ENCODE results near the gene ZNF506.
"Not testable (repeated sequence)": the region's sequence is repeated elsewhere in the genome, so short reads cannot be mapped to it uniquely, and the experiment has no call there.

ZNF506 gene

GRCh38 chr19:19781791-19782190 lies 39.8 kb downstream of the ZNF506 start:
- not testable (repeated sequence) for DNase-seq (ENCODE audit: low read depth in 3 of 3)

GRCh38 chr19:19778666-19779065 lies 42.9 kb downstream of the ZNF506 start:
- no peak for DNase-seq (ENCODE audit: low read depth in 3 of 3)

DNA sequence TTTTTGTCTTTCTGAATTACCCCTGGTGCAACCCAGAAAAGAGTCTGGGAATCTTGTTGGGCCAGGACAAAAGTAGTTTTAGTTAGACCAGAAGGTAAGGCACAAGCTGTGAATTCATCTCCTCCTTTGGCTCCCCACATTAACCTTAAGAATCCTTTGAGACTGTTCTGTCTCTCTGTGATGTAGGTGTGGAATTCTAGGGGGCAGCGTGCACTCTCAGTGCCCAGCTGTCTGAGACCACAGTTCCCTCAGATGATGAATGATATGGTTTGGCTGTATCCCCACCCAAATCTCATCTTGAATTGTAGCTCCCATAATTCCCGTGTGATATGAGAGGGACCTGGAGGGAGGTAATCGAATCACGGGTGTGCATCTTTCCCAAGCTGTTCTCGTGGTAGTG lies 43.9 kb downstream of the ZNF506 start:
- no peak for DNase-seq (ENCODE audit: low read depth in 3 of 3)

DNA sequence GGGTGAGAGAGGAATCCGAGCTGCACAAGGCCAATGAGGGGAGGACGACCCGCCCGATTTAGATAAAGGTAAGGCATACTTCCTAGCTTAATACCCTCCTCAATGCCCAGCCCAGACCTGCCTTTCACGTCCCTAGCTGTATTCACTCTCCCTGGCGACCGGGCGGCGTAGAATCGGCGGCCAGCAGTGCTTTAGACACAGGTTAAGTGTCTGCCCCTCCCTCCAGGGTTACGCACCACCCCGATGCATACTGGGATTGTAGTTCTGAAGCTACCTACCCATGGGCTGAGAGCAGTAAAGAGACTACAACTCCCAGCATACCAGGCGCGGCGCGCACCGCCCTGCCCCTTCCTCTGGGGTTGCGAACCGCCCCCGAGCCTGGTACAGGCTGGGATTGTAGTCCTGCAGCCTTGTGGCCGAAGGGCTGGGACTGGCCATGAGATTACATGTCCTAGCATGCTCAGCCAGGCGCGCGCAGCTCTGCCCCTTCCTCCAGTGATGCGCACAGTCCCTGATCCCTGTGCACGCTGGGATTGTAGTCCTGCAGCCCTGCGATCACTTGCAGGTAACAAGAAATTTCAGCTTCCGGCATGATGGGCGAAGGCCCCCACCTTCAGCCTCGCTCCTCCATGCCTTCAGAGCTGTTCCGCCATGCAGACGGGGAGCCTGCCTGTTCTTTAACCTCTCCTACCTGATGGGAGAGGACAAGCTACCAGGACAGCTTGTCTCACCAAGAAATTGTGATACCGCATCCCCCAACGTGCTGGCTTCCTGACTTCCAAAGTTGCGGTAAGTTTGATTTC lies 45.1 kb downstream of the ZNF506 start:
- peak; percentile 79 to 92 (median 84) for DNase-seq (ENCODE audit: low read depth in 3 of 3)

DNA sequence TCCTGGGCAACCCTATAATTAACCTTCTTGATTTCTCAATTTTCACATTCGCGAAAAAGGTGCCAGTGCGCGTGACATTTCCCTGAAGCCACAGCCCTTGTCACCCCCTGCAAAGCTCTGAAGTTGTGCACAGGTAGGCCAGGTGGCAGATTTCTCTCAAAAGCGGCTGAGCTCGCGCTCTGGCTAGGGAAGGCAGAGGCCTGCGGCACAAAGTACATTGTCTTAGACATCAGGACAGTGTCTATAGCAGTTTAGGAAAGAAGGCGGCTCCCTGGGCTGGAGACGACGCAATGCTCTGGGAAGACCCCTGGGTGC lies 45.7 kb downstream of the ZNF506 start:
- no peak for DNase-seq (ENCODE audit: low read depth in 3 of 3)

- no peak for DNase-seq (ENCODE audit: low read depth in 3 of 3)
Measured at GRCh38 chr19:19774354-19775033, 47.1 kb downstream of the ZNF506 start.

DNA sequence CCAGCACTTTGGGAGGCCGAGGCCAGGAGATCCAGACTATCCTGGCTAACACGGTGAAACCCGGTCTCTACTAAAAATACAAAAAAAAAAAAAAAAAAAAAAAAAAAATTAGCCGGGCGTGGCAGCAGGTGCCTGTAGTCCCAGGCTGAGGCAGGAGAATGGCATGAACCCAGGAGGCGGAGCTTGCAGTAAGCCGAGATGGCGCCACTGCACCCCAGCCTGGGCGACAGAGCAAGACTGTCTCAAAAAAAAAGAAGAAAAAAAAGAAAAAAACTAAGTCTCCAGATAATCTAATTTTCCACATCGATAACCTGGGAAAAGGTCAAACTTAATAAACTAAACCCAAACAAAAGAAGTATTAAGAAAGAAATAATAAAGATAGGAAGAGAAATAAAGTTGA lies 49.6 kb downstream of the ZNF506 start:
- DNase-seq (ENCODE audit: low read depth in 3 of 3), result not testable (repeated sequence)

DNA sequence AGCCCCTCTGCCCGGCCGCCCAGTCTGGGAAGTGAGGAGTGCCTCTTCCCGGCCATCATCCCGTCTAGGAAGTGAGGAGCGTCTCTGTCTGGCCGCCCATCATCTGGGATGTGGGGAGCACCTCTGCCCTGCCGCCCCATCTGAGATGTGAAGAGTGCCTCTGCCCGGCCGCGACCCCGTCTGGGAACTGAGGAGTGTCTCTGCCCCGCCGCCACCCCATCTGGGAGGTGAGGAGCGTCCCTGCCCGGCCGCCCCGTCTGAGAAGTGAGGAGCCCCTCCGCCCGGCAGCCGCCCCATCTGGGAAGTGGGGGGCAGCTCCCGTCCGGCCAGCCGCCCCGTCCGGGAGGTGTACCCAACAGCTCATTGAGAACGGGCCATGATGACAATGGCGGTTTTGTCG lies 51.6 kb downstream of the ZNF506 start:
- not testable (repeated sequence) for DNase-seq (ENCODE audit: low read depth in 3 of 3)

DNA sequence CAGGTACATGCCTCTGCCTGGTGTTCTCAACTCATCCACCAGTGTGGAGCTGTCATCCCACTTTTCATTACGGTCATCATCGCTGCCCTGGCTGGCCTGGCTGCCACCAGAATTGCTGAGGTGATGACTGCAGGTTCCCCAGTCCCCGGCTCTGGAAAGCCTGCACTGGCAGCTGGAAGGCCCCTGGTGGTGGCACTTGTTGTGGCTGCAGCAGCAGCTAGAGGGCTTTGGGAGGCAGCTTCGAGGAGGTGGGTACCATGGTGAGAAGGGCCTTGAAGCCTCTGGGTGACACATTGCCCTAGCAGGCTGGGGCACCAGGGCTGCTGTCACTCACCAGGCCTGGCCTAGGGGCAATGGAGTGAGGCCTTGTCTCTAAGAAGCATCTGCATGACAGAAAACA lies 63.4 kb downstream of the ZNF506 start:
- DNase-seq (ENCODE audit: low read depth in 3 of 3), result no peak

- no peak for DNase-seq (ENCODE audit: low read depth in 3 of 3)
Measured at GRCh38 chr19:19752760-19753403, 68.7 kb downstream of the ZNF506 start.

- no peak for DNase-seq (ENCODE audit: low read depth in 3 of 3)
Measured at GRCh38 chr19:19751846-19752245, 69.7 kb downstream of the ZNF506 start.

GRCh38 chr19:19750842-19751790 lies 70.4 kb downstream of the ZNF506 start:
- DNase-seq (ENCODE audit: low read depth in 3 of 3), result no peak

- no peak for DNase-seq (ENCODE audit: low read depth in 3 of 3)
Measured at GRCh38 chr19:19749908-19750841, 71.4 kb downstream of the ZNF506 start.

DNA sequence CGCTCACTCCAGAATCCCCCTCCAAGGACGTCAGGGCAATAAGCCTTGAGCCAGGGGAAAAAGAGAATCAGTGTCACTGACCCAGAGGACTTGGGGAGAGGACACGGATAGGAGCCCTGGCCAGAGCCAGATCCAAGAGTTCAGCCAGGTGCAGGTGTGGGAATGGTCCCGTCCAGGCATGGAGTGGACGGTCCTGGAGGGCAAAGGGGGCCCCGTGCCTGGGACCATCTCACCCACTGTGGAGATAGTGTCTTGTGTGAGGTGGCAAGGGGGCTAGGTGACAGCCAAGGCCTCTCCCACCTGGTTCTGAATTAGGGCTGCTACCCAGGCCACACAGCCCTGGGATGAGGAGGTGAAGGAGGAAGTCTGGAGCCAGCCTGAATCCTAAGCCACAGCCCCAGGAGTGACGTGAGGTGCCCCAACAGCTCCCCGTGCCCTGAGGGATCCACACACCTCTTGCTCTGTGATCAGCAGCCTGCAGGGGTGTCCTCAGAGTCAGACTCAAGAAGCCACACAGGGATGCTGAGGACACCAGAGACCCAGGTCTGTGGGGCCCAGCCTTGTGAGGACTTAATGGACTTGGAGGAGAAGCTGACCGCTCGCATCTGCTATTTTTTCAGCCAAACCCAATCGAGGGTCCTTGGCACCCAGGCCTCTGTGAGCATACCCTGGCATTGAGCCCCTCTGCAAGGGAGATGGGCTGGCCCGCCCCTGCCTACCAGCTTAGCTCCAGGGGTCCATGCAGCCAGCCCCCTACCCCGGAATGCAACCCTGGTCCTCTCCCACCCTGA lies 72.2 kb downstream of the ZNF506 start:
- no peak for DNase-seq (ENCODE audit: low read depth in 3 of 3)

- no peak for DNase-seq (ENCODE audit: low read depth in 3 of 3)
Measured at GRCh38 chr19:19748249-19748938, 73.2 kb downstream of the ZNF506 start.

- DNase-seq (ENCODE audit: low read depth in 3 of 3), result no peak
Measured at GRCh38 chr19:19747357-19748220, 74.0 kb downstream of the ZNF506 start.

DNA sequence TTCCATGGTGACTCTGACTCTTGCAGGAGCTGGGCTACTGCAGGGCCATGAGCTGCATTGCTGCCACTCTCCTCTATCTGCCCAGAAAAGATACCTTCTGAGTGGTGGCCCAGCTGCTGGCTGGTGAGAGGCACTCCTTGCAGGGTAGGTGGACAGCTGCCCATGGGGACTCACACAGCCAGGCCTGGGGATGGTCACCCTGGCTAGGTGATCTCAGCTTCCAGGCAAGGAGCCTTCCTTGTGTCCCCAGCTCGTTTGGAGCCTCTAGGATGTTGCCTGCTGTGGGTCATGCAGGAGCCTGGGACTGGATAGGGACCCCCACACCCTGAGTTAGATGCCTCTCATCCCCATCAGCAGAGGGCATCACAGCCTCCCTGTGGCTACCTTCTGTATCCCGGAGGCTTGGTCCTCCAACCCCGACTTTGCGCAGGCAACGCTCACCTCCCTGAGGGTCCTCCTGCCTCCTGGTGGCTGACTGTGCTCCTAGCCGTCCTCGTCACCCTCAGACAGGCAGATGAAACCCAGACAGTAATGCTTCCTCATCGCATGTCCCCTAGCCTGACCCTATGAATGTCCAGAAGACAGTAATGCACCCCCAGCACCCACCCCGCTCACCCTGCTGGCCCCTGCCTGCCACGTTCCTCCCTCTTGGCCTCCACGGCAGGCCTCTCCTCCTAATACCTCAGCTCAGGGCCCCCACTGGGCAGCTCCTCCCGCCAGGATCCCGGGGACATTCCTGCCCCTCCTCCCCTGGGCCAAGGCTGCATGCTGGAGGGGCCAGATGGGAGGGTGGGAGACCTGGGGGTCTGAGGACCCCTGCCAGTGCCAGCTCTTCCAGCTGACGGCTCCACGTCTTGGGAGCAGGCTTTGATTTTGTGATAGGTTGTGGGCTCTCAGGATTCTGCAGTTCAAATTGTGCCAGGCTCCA lies 75.0 kb downstream of the ZNF506 start:
- no peak for DNase-seq (ENCODE audit: low read depth in 3 of 3)
